Mammary epithelial cell (primary cell): ENCODE measurements around the gene LINS1.

ENCODE experiments used
- CTCF ChIP-seq, 2 donors: IDR thresholded peaks in 1 of 2; conservative IDR thresholded peaks in 1 of 2; 2 replicates each; pipeline ENCODE4 v1.5.1; 2011 to 2012; ENCODE audit warnings: inconsistent platforms in 2 of 2, low read length in 2 of 2, mild to moderate bottlenecking in 2 of 2, control low read depth in 1 of 2, low read depth in 1 of 2; ENCODE audit not compliant: insufficient read depth in 1 of 2; ENCODE audit errors: extremely low read depth in 1 of 2
- EZH2 ChIP-seq: IDR thresholded peaks from 2 replicates; pipeline ENCODE4 v1.6.1; 2012; ENCODE audit warnings: low read length, inconsistent platforms, borderline replicate concordance

DNA sequence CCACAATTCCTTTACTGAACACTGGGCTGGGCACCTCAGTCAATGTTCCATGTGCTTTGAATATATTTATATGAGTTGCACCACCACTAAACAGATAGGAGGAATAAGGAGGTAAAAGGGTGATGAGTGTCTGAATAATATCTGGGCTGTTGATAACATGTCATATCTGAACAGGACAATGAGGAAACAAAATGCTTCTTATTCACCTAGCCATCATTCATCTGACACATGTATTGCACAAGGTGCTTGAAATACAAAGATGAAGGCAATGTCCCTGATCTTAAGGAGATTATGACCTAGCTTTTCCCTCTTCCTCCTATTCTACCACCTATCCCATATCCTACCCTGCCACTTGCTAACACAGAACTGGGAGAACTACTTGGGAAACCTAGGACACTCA, 65.3 kb downstream of the LINS1 start:
- no peak for TF ChIP-seq CTCF (conservative IDR thresholded peaks at IDR 0.05 in 1 of 2, IDR thresholded peaks at IDR 0.05 in 1 of 2; ENCODE audit: extremely low read depth in 1 of 2, insufficient read depth in 1 of 2, low read depth in 1 of 2, low read length in 2 of 2)
- no peak for TF ChIP-seq EZH2
